CD4-positive, alpha-beta T cell treated with Interleukin-17A for 4 hours (primary cell): ENCODE measurements around the gene HAUS1.
"Not testable (repeated sequence)": the region's sequence is repeated elsewhere in the genome, so short reads cannot be mapped to it uniquely, and the experiment has no call there.

Experiments used
- DNase-seq: peaks from one replicate; pipeline ENCODE4 v3.0.0-alpha.2; 2020; ENCODE audit warnings: mixed read lengths

HAUS1 gene

DNA sequence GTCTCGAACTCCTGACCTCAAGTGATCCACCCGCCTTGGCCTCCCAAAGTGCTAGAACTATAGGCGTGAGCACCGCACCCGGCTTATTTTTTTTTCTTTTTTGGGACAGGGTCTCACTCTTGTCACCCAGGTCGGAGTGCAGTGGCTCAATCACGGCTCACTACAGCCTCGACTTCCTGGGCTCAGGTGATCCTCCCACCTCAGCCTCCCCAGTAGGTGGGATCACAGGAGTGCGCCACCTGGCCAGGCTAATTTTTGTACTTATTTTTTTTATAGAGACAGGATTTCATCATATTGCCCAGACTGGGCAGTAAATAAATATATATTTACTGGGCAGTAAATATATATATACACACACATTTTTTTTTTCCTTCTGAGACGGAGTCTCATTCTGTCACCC, 8.7 kb upstream of the HAUS1 start:
- DNase-seq, result no peak

DNA sequence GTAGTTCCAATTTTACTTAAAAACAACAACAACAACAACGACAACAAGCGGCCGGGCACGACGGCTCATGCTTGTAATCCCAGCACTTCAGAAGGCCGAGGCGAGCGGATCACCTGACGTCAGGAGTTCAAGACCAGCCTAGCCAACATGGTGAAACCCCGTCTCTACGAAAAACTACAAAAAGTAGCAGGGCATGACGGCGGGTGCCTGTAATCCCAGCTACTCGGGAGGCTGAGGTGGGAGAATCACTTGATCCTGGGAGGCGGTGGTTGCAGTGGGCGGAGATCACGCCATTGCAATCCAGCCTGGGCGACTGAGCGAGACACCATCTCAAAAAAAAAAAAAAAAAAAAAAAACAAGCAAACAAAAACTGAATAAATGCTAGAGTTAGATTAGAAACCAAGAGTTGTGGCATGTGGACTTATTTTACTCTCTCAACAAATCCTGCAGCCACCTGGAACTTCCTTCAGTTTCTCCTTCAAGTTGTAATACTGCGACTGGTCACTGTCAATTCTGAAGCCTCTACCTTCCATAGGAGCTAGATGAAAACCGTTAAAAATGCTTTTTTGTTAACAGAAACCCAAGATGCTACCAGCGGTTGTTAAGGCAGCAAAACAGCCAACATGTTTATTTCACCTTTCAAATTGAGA, 7.4 kb upstream of the HAUS1 start:
- DNase-seq, result no peak

DNA sequence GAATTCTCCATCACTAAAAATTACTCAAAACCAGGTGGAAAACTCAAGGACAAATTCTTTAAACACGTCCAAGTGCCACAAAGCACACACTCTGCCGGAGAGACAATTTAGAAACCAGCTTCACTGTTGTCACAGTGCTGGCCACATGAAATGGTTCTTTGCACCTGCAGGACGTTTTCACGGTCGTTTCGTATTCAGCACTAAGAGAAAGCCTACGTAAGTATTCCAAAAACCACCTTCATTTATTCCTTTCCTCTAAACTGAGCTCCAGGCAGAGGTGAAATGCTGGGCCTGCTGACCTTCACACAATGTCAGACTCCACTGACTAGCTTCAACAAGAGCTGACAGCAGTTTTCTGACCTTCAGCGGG, 6.8 kb upstream of the HAUS1 start:
- no peak for DNase-seq

DNA sequence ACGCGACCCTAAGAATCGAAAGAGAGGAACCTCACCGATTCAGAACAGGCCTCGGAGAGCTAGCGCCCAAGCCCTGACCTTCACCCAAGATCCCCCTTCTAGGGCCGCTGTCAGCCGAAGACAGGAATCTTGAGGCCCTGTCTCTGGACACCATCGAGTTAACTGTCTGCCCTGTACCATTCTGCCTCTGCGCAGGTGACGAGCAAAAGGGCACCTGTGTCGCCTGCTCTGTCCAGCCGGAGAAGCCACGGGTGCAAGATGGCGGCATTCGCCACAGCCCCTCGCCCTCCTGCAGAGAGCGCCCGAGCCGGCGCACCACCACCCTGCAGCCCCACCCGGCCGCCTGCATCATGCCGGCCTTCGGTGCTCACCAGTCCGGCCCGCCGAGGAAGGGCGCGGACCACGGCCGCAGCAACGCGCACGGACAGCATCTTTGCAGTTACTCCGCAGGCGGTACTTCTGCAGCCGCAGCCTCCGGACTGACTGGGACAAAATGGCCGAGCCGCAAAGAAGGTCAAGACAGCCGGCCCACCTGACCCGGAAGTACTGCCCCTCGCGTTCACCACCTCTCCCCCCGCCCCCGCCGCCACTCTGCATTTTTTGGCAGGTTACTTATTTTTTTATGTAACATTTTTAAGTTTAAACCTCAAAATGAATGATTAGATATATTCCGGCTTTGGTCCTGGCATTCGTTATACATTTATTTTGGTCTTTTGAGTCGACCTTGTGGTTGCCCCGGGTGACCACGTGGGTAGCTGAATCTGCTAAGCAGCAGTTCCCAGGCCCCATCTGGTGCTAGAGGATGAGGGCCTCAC, 6.2 kb upstream of the HAUS1 start, which contains the start of gene ATP5F1A:
Gene ATP5F1A, minus strand, starts transcription at position 496 of the 815 bp plus-strand sequence. Its CDS starts 65 bp downstream, at position 431.
- DNase-seq, result peak; percentile 90

DNA sequence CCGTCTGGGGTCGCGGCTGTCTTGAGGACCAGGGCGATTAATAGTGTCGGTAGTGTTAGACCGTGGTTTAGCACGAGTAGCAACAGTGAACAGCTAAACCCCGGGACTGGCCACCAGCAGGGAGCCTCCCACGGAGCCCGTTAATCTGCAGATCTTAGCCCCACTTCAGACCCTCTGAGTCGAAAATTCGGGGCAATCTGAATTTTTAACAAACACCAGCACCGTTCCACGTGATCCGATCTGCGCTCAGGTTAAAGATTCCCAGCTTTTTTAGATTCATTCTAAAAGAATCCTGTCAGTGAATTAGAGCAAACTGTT, 5.6 kb upstream of the HAUS1 start:
- DNase-seq, result no peak

DNA sequence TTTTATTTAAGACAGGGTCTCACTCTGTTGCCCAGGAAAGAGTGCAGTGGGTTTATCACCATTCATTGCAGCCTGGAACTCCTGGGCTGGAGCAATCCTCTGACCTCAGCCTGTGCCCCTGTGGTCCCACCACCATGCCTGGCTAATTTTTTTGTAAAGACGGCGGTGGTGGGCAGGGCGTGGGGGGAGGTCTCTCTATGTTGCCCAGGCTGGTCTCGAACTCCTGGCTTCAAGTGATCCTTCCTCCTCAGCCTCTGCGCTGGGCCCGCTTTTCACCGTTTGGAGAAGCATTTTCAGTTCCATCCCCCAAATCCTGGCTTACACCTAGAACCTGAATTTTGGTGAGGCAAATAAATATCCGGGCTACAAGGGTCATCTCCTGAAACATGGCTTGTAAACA, 4.7 kb upstream of the HAUS1 start:
- DNase-seq, result no peak

DNA sequence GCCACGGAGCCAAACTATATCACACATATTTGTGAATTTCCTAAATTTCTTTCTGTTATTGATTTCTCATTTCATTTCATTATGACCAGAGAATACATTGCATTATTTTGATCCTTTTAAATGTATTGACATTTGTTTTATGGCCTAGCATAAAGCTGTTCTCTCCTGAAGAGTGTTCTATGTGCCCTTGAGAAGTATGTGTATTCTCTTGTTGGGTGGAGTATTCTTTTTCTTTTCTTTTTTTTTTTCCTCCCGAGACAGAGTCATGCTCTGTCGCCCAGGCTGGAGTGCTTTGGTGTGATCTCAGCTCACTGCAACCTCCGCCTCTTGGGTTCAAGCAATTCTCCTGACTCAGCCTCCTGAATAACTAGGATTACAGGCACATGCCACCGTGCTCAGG, 5.2 kb downstream of the HAUS1 start:
- DNase-seq, result no peak

DNA sequence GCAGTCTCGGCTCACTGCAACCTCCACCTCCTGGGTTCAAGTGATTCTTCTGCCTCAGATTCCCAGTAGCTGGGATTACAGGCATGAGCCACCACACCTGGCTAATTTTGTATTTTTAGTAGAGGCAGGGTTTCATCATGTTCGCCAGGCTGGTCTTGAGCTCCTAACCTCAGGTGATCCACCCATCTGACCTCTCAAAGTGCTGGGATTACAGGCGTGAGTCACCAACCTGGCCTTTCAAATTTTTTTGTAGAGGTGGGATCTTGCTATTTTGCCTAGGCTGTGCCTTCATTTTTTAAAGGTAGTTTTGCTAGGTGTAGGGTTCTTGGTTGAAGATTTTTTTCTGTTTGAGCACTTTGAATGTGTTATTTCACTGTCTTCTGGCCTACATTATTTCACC, 6.2 kb downstream of the HAUS1 start:
- no peak for DNase-seq

DNA sequence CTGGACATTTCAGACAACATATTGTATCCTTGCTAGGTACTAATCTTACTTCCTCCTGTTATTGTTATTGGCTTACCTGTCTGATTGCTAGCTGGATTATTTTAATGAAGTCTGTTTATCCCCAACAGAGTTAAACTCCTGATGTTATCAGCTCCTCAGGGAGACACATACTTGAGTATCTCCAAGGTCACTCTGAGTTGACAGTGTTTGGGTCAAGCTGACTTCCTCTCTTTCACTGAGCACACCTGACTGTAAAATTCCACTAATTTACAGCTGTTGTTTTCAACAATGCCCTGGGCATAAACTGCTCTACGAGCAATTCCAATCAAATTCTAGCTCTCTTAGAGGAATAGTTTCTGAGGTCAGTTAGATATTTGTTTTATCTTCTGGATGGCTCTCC, 9.6 kb downstream of the HAUS1 start:
- DNase-seq, result no peak

DNA sequence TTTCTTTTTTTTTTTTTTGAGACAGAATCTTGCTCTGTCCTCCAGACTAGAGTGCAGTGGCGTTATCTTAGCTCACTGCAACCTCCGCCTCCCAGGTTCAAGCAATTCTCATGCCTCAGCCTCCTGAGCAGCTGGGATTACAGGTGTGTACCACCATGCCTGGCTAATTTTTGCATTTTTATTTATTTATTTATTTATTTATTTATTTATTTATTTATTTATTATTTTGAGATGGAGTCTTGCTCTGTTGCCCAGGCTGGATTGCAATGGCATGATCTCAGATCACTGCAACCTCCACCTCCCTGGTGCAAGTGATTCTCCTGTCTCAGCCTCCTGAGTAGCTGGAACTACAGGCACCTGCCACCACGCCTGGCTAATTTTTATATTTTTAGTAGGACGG, 22.4 kb downstream of the HAUS1 start:
- DNase-seq, result not testable (repeated sequence)

DNA sequence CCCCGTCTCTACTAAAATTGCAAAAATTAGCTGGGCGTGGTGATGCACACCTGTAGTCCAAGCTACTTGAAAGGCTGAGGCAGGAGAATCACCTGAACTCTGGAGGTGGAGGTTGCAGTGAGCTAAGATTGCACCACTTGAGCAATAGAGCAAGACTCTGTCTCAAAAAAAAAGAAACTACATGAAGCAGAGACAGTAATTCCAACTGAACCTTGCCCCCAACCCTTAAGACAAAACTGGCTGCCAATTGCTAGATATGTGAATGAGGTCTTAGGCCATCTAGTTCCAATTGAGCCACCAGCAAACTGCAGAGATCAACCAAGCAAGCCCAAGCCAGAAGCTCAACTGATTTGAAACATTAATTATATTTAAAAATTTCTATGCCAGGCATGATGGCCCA, 25.9 kb downstream of the HAUS1 start:
- no peak for DNase-seq

DNA sequence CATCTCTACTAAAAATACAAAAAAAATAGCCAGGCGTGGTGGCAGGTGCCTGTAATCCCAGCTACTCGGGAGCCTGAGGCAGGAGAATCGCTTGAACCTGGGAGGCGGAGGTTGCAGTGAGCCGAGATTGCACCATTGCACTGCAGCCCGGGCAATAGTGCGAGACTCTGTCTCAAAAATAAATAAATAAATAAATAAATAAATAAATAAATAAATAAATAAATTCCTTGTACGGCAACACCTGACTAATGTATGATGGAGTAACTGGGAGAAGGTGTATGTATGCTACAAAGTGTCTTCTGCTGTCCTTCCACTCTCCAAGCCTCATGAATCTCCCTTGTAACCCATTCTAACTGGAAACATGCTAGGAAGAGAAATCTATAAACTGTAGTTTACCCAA, 26.4 kb downstream of the HAUS1 start:
- DNase-seq, result not testable (repeated sequence)

DNA sequence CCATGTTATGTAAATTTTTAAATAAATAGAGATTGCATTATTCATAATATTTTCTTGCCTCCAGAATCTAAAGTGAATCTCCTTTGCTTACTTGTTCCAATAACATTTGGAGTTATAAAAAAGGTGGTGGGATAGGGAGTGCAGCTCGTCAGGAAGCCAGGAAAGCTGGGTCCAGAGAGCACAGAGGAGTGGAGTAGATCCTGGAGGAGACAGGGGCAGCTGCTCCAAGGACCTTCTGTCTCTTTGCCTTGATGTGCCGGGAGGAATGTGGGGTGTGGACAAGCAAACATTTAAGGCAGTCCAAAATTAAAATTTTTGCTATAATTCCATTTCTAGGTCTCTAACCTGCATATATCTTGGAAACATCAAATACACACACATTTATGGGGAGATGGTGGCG, 29.3 kb downstream of the HAUS1 start:
- DNase-seq, result no peak

DNA sequence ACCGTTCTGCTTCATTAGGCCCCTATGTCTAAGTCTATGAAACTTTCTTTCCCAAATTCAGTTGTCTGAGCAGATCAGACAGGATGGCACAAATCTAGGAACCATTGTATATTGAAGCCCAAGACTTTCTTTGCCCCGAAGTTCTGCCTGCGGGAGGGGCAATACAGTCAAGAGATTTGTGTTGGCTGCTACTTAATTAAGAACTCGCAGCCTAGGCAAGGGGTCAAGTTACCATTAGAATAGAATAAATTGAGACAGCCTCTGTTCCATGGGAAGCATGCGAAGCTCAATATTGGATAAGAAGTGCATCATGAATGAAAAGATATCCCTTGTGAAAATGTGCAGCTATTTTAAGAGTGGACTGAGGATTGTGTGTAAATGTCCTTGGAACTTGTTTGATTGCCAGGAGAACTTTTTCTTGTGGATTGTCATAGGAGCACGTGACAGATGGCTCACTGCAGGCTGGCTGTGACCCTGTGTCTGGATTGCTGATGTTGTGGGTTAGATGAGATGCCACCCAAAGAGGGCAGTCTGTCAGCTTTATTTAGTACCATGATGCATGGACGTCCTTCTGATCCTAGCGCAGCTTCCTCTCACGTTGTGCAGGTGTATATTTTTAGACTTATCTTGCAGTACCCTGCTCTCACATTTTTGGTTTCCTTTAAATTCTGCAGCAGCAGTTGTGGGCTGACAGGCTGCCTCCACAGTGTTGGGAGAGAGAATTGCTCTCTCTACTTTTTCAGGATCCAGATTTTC, 30.9 kb downstream of the HAUS1 start:
- DNase-seq, result no peak

DNA sequence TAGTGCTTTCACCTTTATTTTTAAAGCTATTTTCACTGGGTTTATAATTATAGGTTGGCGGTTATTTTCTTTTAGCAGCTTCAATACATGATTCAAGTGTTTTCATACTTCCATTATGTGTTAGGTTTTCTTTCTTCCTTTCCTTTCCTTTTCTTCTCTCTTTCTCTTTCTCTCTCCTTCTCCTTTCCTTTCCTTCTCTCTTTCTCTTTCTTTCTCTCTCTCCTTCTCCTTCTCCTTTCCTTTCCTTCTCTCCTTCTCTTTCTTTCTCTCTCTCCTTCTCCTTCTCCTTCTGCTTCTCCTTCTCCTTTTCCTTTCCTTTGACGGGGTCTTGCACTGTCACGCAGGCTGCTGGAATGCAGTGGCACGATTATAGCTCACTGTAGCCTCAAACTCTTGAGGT, 36.0 kb downstream of the HAUS1 start:
- DNase-seq, result no peak

DNA sequence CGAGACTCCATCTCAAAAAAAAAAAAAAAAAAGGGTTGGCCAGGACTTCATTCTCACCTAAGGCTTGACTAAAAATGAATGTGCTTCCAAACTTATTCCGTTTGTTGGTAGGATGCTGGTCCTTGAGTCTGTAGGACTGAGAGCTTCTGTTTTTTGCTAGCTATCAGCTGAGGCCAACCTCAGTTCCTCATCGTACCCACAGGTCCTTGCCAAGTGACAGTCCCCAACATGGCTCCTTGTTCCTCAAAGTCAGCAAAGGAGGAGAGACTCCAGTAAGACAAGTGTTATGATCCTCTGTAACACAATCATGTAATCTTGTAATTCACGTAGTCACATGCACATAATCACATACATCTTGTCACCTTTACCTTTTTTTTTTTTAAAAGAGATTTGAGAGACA, 37.0 kb downstream of the HAUS1 start:
- DNase-seq, result no peak

DNA sequence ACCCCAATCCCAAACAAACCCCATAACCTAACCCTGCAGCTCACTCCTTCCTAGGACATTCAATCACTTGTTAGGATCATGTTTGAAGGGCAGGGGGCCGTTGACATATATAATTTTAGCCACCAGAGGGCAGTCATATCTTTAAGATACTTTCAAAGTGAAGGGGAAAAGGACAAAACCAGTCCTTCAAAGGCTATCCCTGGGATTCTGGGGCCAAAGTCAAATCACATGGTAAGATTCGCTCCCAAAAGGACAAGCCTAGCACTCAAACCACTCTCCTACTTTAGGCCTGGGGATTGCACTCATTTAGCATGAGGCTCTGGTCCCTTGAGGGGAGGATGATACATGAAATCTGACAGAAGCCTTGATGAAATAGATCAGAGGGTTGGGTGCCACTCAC, 44.6 kb downstream of the HAUS1 start:
- peak; percentile 56 for DNase-seq

DNA sequence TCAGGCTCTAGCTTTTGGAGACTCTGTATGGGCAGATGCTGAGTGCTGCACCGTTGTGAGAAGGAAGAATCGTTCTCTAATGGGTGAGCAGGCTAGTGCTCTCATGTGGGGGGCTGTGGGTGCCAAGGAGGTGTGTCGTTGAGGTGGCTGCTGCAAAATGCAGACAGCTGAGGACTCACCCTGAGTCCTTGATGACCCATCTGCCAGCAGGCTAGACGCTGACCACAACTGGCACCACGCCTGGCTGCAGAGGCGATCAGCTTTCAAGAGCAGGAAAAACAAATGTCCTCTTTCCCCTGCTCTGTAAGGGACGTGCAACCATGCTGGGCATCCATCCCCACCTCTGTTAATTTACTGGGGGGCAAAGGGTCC, 48.2 kb downstream of the HAUS1 start:
- DNase-seq, result no peak

DNA sequence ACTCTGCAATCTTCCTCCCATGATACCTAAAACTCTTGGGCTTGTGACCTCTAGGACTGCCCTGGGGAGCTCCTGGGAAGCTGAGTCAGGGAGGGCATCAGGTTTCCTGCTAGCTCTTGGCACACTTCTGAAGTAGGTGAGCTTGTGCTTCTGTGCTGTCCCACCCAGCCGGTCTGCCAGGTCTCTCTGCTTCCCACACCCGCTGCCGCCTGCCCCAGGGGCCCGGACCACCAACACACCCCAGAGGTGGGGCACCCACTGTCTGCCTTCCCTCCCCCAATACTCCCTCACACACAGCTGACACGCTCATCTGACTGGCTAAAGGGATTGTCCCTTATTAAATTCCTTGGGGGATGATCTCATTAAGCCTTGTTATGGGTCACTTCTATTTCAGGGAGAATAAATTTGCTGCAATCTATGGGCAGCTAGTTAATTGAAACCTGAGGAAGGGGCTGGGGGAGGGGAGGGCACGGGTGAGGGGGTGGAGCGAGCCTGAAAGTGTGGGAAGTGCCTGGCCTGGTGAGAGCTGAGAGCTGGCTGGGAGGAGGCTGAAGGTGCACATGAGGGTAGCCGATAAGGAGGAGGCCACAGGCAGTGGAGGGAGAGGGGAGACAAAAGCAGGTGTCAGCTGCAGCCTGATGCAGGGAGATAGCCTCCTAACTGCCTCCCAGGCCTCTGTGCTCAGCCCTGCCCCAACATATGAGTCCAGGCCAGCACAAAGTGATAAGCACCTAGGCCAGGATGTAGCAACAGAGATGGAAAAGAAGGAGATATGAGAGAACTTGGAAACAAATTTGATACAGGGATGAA, 48.8 kb downstream of the HAUS1 start:
- DNase-seq, result no peak

DNA sequence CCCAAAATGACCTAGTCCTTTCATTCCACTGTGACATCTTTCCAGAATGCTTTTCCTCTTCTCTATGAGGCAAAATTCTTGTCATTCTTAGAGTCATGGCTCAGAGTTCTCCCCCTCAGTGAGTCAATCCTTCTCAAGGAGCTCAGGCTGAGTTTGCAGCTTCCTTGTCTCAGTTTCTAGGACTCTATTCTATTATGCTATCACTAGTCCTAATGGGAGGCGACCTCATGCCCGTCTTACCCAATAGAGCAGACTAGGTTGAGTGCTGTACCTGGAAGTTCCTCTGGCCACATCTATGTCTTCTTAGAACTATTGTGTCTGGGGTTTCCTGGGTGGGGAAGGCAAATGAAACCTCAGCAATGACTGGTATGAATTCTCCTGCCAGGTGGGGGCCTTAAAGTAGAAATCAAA, 51.5 kb downstream of the HAUS1 start:
- DNase-seq, result peak; percentile 53

DNA sequence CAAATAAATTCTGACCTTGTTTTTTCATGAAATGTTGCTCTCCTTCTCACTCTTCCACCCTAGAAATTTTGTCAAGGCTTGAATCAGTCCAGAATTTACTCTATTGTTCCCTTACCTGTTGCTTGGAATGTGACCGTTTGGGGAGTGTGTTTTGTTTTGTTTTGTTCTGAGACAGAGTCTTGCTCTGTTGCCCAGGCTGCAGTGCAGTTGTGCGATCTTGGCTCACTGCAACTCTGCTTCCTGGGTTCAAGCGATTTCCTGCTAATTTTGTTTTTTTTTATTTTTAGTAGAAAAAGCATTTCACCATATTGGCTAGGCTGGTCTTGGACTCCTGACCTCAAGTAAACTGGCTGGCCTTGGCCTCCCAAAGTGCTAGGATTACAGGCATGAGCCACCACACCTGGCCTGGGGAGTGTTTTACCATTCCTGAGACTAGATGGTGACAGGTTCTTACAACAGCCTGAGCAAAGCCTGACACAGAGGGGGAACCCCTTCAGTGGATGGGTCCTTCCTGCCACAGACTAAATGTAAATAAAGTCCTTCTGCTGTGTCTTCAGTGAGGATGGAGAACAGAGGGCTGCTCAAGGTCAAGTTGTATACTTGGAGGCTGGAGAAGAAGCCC, 52.0 kb downstream of the HAUS1 start:
- DNase-seq, result peak; percentile 39

DNA sequence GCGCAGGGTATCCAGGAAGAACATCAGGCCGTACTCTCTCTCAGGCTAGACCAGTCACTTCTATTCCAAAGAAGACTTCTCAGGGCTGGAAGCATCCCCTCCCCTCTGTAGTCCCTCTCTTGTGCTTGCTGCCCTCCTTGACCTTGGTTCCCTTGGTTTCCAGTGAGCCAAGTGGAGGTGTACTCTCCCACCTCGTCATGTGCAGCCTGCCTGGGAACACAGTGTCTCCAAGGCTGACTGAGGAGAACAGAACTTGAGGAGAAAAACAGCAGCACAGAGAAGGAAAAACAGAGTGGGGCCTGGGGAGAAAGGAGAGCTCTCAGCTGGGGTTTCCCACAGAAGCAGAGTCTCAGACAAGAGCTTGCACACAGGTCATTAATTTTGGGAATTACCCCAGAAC, 52.7 kb downstream of the HAUS1 start:
- no peak for DNase-seq

DNA sequence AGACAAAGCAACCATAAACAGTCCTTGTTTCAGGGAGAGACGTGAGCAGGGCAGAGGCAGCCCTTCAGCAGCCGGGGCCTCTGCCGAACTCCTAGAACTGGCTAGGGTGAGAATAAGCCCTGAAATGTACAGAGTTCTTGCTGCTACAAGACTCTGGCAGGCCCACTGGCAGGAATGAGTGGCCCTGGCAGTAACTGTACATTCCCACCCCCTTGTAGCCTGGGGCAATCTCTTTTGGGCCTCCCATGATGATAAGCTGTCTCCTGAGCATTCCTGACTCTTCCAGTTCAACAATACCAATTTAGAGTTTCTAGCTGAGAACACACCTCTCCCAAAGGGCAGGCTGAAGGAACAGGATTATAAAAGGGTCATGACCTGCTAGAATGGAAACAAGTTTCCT, 54.3 kb downstream of the HAUS1 start:
- DNase-seq, result no peak
